ENCODE measurements around the gene ROM1. TPM values are rescaled to one million over a fixed set of nuclear protein-coding genes. Genes with fewer than 3 reads are reported as not detected.
A peak's percentile ranks its signal among the peaks of the same experiment; 100 is the strongest.

Gene ROM1
- total RNA-seq, 3 donors from 2014 or later: 8.5 to 11.5 (median 11.0) TPM

DNA sequence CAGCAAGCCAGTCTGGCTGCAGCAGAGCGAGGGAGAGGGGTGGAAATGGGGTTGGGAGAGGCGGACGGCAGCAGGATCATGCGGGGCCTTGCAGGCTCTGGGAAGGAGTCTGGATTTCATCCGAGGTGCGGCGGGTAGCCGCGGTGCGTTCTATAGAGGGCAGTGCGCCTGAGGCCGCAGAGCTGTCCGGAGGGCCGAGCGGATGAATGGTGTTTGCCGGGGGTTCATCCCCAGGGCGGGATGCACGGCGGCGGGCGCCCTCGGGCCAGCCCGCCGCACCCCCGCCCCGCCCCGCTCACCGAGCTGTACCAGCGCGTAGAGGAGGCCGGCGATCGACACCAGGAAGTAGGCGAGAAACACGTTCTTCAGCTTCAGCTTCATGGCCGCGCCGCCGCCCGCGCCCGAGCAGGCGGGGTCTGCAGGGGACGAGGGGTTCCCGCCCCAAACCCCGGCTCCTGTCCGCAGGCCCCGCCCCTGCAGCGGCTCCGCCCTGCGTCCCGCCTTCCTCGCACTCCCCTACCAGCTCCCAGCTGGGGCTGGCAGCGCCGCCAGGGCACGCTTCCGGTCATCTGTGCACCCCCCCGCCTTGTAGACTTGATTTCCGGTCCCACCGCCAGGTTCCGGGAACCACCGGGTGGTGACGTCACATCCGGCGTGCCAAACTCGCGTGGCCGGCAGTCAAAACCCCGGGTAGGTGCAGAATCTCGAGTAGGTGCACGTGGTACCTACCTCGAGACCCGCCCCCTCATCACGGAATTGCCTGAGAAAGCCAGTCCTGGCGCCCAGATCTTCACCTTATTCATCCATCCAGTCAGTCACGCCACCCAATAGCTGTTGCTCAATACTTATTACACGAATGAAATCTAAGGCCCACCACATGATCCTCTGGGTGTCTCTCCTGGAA, 8.8 kb downstream of the ROM1 start, which contains the start of gene B3GAT3:
TSS of gene B3GAT3 (minus strand) at position 420 of the 904 bp plus-strand sequence. CDS start at position 381, 39 bp downstream.
- intact Hi-C loops (cut with DNase I; ENCODE audit: low total_unique reads): no loop called here
- peak; percentile 99 for DNase-seq (ENCODE audit: low spot score in 2 of 2)
- Histone ChIP-seq H3K27ac (peak within 1 kb of the TSS; percentile 88 to 91), H3K36me3 (peaks cover 9% of the 10 kb centered on the region), H3K4me3 (peak within 1 kb of the TSS; percentile 60 to 92 (median 81)), H3K27me3 (no peaks in the 10 kb centered on the region), H3K4me1 (peaks cover 3 to 7% of the 10 kb centered on the region in 2 donors), H3K9me3 (no peaks in the 10 kb centered on the region)
- TF ChIP-seq POLR2A (IDR thresholded peaks at IDR 0.05): peak; percentile 56
- TF ChIP-seq, protein P1, sequence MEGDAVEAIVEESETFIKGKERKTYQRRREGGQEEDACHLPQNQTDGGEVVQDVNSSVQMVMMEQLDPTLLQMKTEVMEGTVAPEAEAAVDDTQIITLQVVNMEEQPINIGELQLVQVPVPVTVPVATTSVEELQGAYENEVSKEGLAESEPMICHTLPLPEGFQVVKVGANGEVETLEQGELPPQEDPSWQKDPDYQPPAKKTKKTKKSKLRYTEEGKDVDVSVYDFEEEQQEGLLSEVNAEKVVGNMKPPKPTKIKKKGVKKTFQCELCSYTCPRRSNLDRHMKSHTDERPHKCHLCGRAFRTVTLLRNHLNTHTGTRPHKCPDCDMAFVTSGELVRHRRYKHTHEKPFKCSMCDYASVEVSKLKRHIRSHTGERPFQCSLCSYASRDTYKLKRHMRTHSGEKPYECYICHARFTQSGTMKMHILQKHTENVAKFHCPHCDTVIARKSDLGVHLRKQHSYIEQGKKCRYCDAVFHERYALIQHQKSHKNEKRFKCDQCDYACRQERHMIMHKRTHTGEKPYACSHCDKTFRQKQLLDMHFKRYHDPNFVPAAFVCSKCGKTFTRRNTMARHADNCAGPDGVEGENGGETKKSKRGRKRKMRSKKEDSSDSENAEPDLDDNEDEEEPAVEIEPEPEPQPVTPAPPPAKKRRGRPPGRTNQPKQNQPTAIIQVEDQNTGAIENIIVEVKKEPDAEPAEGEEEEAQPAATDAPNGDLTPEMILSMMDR (IDR thresholded peaks at IDR 0.05): peak in 2 of 3 donors; percentile 19 to 38
- TF ChIP-seq POLR2AphosphoS5 (IDR thresholded peaks at IDR 0.05): peak; percentile 84 to 99 (median 92)

DNA sequence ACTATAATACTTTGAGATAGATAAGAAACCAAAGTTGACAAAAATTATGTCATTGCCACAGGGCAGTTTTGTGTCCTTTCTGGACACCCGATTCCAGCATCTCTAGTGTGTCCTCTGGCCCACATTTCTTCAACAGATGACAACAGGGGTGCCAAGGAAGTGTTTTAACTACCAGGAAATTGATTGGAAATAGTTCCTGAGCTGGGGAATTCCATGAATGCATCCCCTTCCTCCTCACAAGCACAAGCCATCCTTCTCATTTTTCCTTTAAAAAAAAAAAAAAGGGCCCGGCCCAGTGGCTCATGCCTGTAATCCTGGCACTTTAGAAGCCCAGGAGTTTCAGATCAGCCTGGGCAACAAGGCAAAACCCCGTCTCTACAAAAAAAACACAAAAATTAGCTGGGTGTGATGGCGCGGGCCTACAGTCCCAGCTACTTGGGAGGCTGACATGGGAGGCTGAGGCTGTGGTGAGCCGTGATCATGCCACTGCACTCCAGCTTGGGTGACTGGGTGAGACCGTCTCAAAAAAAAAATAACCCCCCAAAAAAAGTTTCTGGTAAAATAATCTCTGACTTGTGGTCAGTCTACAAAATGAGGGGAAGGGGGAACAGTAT, 9.5 kb downstream of the ROM1 start:
- Histone ChIP-seq H3K36me3 (peaks cover 9% of the 10 kb centered on the region), H3K27ac (peak overlapping the region; percentile 88 to 91), H3K27me3 (no peaks in the 10 kb centered on the region), H3K9me3 (no peaks in the 10 kb centered on the region), H3K4me1 (peaks cover 3 to 7% of the 10 kb centered on the region in 2 donors), H3K4me3 (peak overlapping the region; percentile 60 to 92 (median 81))
- no peak for DNase-seq (ENCODE audit: low spot score in 2 of 2)
- intact Hi-C loops (cut with DNase I; ENCODE audit: low total_unique reads): no loop called here
- no peak for TF ChIP-seq POLR2A (IDR thresholded peaks at IDR 0.05)
- no peak for TF ChIP-seq POLR2AphosphoS5 (IDR thresholded peaks at IDR 0.05)
- TF ChIP-seq, protein P1 (IDR thresholded peaks at IDR 0.05): no peak

DNA sequence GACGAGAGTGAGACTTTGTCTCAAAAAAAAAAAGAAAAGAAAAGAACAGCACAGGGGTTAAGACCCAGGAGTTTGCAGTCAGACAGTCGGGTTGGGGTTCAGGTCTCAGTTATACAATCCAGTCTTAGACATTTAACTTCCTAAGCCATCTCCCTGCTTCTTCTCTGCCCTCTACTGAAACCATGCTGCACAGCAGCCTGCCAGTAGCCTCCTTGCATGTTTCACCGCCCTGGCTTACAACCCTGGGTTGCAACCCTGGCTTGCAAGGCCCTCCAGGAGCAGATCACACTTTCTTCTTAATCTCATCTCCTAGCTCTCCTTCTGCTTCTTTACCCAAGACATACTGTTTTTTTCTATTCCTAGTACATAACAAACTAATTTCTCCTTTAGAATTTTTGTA, 14.7 kb downstream of the ROM1 start:
- Histone ChIP-seq H3K27ac (no peak overlapping the region), H3K9me3 (no peaks in the 10 kb centered on the region), H3K27me3 (no peaks in the 10 kb centered on the region), H3K4me1 (no peaks in the 10 kb centered on the region), H3K36me3 (peaks cover 9% of the 10 kb centered on the region), H3K4me3 (no peak overlapping the region)
- TF ChIP-seq, protein P1 (IDR thresholded peaks at IDR 0.05): no peak
- TF ChIP-seq POLR2AphosphoS5 (IDR thresholded peaks at IDR 0.05): no peak
- TF ChIP-seq POLR2A (IDR thresholded peaks at IDR 0.05): no peak
- intact Hi-C loops (cut with DNase I; ENCODE audit: low total_unique reads): no loop called here
- DNase-seq (ENCODE audit: low spot score in 2 of 2): no peak

DNA sequence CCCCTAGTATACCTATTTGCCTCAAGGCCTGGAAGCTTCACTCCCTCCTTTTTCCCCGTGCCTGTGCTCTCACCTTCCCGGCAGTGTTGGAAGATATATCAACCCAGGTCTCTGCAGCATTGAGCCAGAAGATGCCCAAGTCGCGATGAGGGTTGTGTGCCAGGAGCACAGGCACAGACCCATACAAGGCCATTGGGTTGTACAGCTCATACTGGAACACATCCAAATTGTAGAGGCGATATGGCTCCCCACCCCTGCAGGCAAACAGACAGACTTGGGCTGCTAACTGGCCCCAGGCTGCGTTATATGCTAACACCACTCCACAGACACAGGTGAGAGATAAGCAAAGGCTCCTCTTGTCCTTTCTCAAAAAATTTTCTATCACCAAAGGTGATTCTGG, 19.4 kb downstream of the ROM1 start:
- H3K4me3 ChIP-seq: no peak overlapping the region
- H3K4me1 ChIP-seq: no peaks in the 10 kb centered on the region
- TF ChIP-seq POLR2A (IDR thresholded peaks at IDR 0.05): no peak
- TF ChIP-seq, protein P1 (IDR thresholded peaks at IDR 0.05): no peak
- TF ChIP-seq POLR2AphosphoS5 (IDR thresholded peaks at IDR 0.05): no peak
- H3K27me3 ChIP-seq: no peaks in the 10 kb centered on the region
- DNase-seq (ENCODE audit: low spot score in 2 of 2): no peak
- no peaks in the 10 kb centered on the region for H3K9me3 ChIP-seq
- no peak overlapping the region for H3K27ac ChIP-seq
- intact Hi-C loops (cut with DNase I; ENCODE audit: low total_unique reads): no loop called here
- no peaks in the 10 kb centered on the region for H3K36me3 ChIP-seq

- H3K27ac ChIP-seq: no peak overlapping the region
- intact Hi-C loops (cut with DNase I; ENCODE audit: low total_unique reads): no loop called here
- no peak for DNase-seq (ENCODE audit: low spot score in 2 of 2)
- H3K4me3 ChIP-seq: no peak overlapping the region
- no peaks in the 10 kb centered on the region for H3K27me3 ChIP-seq
- no peaks in the 10 kb centered on the region for H3K9me3 ChIP-seq
- TF ChIP-seq POLR2A (IDR thresholded peaks at IDR 0.05) (no peak), POLR2AphosphoS5 (IDR thresholded peaks at IDR 0.05) (no peak)
- TF ChIP-seq, protein P1 (IDR thresholded peaks at IDR 0.05): no peak
- peaks cover 5 to 10% of the 10 kb centered on the region in 2 donors for H3K4me1 ChIP-seq
- H3K36me3 ChIP-seq: peaks cover 5% of the 10 kb centered on the region
These were observed 31.2 kb downstream of the ROM1 start for GRCh38 chr11:62644220-62644619.

Data from breast epithelium (tissue), 4 donors.